GM12891 (cell line): Measurements from ENCODE around the gene BPI.

Source experiments
- DNase-seq: peaks from one replicate; pipeline ENCODE4 v3.0.0; 2011; ENCODE audit warnings: low spot score; ENCODE audit not compliant: insufficient read length
- FAIRE-seq: peaks from 2 replicates; lab custom pipeline; 2011; peaks lifted over from hg19 to GRCh38; lab: Jason Lieb, UNC
- PAX5 ChIP-seq: IDR thresholded peaks from 2 replicates; pipeline ENCODE4 v1.6.1; 2011; ENCODE audit warnings: low read length, moderate library complexity, mild to moderate bottlenecking; ENCODE audit not compliant: insufficient read depth, severe bottlenecking
- POLR2A ChIP-seq: IDR thresholded peaks from 2 replicates; pipeline ENCODE4 v1.6.1; 2011; ENCODE audit warnings: low read depth, low read length, control low read depth
- POLR2AphosphoS5 ChIP-seq: IDR thresholded peaks from 2 replicates; pipeline ENCODE4 v1.6.1; 2011; ENCODE audit warnings: low read depth, low read length, control low read depth
- POU2F2 ChIP-seq: IDR thresholded peaks from 2 replicates; pipeline ENCODE4 v1.6.1; 2011; ENCODE audit warnings: low read depth, mild to moderate bottlenecking, control low read depth, low read length, moderate library complexity
- SPI1 ChIP-seq: IDR thresholded peaks from 2 replicates; pipeline ENCODE4 v1.6.1; 2011; ENCODE audit warnings: low read depth, low read length, control low read depth
- TAF1 ChIP-seq: IDR thresholded peaks from 2 replicates; pipeline ENCODE4 v1.6.1; 2011; ENCODE audit warnings: low read depth, low read length, control low read depth

BPI gene

GRCh38 chr20:38321959-38322598 lies 18.1 kb downstream of the BPI start:
- FAIRE-seq: no peak

GRCh38 chr20:38324159-38324558 lies 20.2 kb downstream of the BPI start:
- DNase-seq: no peak
- FAIRE-seq: no peak
- TF ChIP-seq TAF1: no peak
- TF ChIP-seq POLR2AphosphoS5: no peak
- TF ChIP-seq SPI1: no peak
- no peak for TF ChIP-seq PAX5
- no peak for TF ChIP-seq POLR2A
- no peak for TF ChIP-seq POU2F2

More at GRCh38 chr20:38321959-38322598, 18.1 kb downstream of the BPI start:
- TF ChIP-seq POLR2A (no peak), POLR2AphosphoS5 (no peak), POU2F2 (no peak), SPI1 (no peak), TAF1 (no peak), PAX5 (no peak)
- no peak for DNase-seq

- TF ChIP-seq PAX5 (no peak), SPI1 (no peak)
- FAIRE-seq (no peak), DNase-seq (no peak)
Observed at GRCh38 chr20:38325167-38325566, 21.2 kb downstream of the BPI start.

GRCh38 chr20:38325905-38326304 lies 21.9 kb downstream of the BPI start:
- TF ChIP-seq POU2F2 (no peak), TAF1 (no peak), SPI1 (no peak), POLR2A (no peak), POLR2AphosphoS5 (no peak), PAX5 (no peak)
- no peak for DNase-seq
- FAIRE-seq: no peak

GRCh38 chr20:38326309-38326708 lies 22.4 kb downstream of the BPI start:
- FAIRE-seq: no peak
- no peak for DNase-seq
- TF ChIP-seq SPI1: no peak
- no peak for TF ChIP-seq PAX5
- no peak for TF ChIP-seq POLR2A
- no peak for TF ChIP-seq POU2F2
- no peak for TF ChIP-seq TAF1
- no peak for TF ChIP-seq POLR2AphosphoS5

GRCh38 chr20:38330638-38331037 lies 26.7 kb downstream of the BPI start:
- DNase-seq: no peak
- FAIRE-seq: no peak
- no peak for TF ChIP-seq TAF1
- no peak for TF ChIP-seq POLR2A
- no peak for TF ChIP-seq PAX5
- no peak for TF ChIP-seq SPI1
- TF ChIP-seq POLR2AphosphoS5: no peak
- TF ChIP-seq POU2F2: no peak

GRCh38 chr20:38331245-38331644 lies 27.3 kb downstream of the BPI start:
- no peak for FAIRE-seq
- no peak for TF ChIP-seq PAX5
- no peak for DNase-seq

GRCh38 chr20:38331814-38332213 lies 27.9 kb downstream of the BPI start:
- TF ChIP-seq SPI1: no peak
- no peak for TF ChIP-seq POLR2AphosphoS5
- TF ChIP-seq POU2F2: no peak
- no peak for TF ChIP-seq PAX5
- no peak for TF ChIP-seq TAF1
- no peak for TF ChIP-seq POLR2A
- no peak for DNase-seq
- no peak for FAIRE-seq

- no peak for TF ChIP-seq PAX5
- TF ChIP-seq POLR2AphosphoS5: no peak
- TF ChIP-seq TAF1: no peak
- no peak for TF ChIP-seq POLR2A
- no peak for TF ChIP-seq SPI1
- no peak for TF ChIP-seq POU2F2
- DNase-seq (no peak), FAIRE-seq (no peak)
Observed at GRCh38 chr20:38334016-38334415, 30.1 kb downstream of the BPI start.

GRCh38 chr20:38336726-38337125 lies 32.8 kb downstream of the BPI start:
- FAIRE-seq: no peak

GRCh38 chr20:38337561-38338140 lies 33.7 kb downstream of the BPI start:
- DNase-seq (no peak), FAIRE-seq (no peak)
- TF ChIP-seq PAX5 (no peak), POU2F2 (no peak), POLR2A (no peak), SPI1 (no peak), POLR2AphosphoS5 (no peak)

More at GRCh38 chr20:38336726-38337125, 32.8 kb downstream of the BPI start:
- no peak for TF ChIP-seq POLR2A
- TF ChIP-seq TAF1: no peak
- no peak for DNase-seq
